Motor neuron (in vitro differentiated cells): ENCODE results near the gene CNOT2. TPM values are rescaled to one million over a fixed set of nuclear protein-coding genes. Genes with fewer than 3 reads are reported as not detected.

Experiments
- ATAC-seq, 8 experiments: fragments of 200-7000 bp; cut with Tn5 transposase; replicated peaks in 6 of 8; 2 replicates each; pipeline ENCODE4 v1.8.0; 2021; ENCODE audit warnings: mild to moderate bottlenecking in 8 of 8, moderate library complexity in 8 of 8
- H3K27ac ChIP-seq, 2 donors: fragments of 250-450 bp; sonication (Bioruptor Pico); 2 replicates each; pipeline ENCODE4 v1.9.0; 2021; ENCODE audit warnings: antibody characterized with exemption in 2 of 2, mild to moderate bottlenecking in 2 of 2, moderate library complexity in 1 of 2
- H3K4me1 ChIP-seq, 2 donors: fragments of 250-450 bp; sonication (Bioruptor Pico); replicated peaks in 1 of 2; 2 replicates each; pipeline ENCODE4 v1.6.1; 2021; ENCODE audit warnings: antibody characterized with exemption in 2 of 2, mild to moderate bottlenecking in 2 of 2, moderate library complexity in 1 of 2
- H3K4me3 ChIP-seq, 5 donors: fragments of 250-450 bp; sonication (Bioruptor Pico); 2 replicates each; pipeline ENCODE4 v1.9.0; 2021; ENCODE audit warnings: antibody characterized with exemption in 5 of 5, mild to moderate bottlenecking in 5 of 5, moderate library complexity in 4 of 5
- WGBS, 10 experiments: fragments of 450-650 bp; shearing (Covaris generic); methylation state at CpG; one replicate each; pipeline ENCODE4 v1.0.0; 2022; 5-methylcytosine and 5-hydroxymethylcytosine counted together
- in situ Hi-C, 9 experiments: fragments of 400-800 bp; cut with MboI; loops; one replicate each; pipeline ENCODE4 v1.15.0; 2021; ENCODE audit warnings: low sequenced_read_pairs in 9 of 9, low pct_unique_long_range_greater_than_20kb in 2 of 9; ENCODE audit not compliant: unreplicated experiment in 9 of 9
- total RNA-seq, 8 experiments: library from RNA; unstranded; fragments of 300-600 nt; gene quantifications; 2 replicates each; pipeline versions ENCODE4 v1.2.3 to v1.2.4, GENCODE V29; 2022

The CNOT2 gene
- total RNA-seq, 8 experiments from 2014 or later, result 67.9 to 163 (median 84.9) TPM

GRCh38 chr12:70255311-70255710 is 12.1 kb downstream of the CNOT2 start:
- Histone ChIP-seq H3K4me3 (no peak overlapping the region), H3K4me1 (peaks cover 0 to 2% of the 10 kb centered on the region in 2 donors), H3K27ac (no peak overlapping the region)
- ATAC-seq, result peak in 3 of 8 experiments; percentile 25 to 67 (median 45)
- WGBS, 10 experiments, result 28 to 100% (median 73%) methylated on average over 1 to 3 of the region's 3 CpGs
- in situ Hi-C loops, result no loop called here

GRCh38 chr12:70258605-70259403 is 15.6 kb downstream of the CNOT2 start:
- peak in 3 of 8 experiments; percentile 28 to 67 (median 41) for ATAC-seq
- in situ Hi-C loops, result no loop called here
- Histone ChIP-seq H3K27ac (no peak overlapping the region), H3K4me1 (peaks cover 0 to 2% of the 10 kb centered on the region in 2 donors), H3K4me3 (no peak overlapping the region)
- 76 to 100% (median 91%) methylated on average over 3 to 5 of the region's 5 CpGs for WGBS, 10 experiments

- no peak for ATAC-seq
- Histone ChIP-seq H3K4me1 (no peaks in the 10 kb centered on the region), H3K27ac (no peak overlapping the region), H3K4me3 (no peak overlapping the region)
- in situ Hi-C loops, result no loop called here
- 77 to 100% (median 100%) methylated on average over 1 of the region's 1 CpG; no CpG with 5 or more reads in 1 of the 10 experiments for WGBS, 10 experiments
Observed at GRCh38 chr12:70260646-70261045, 17.4 kb downstream of the CNOT2 start.

- Histone ChIP-seq H3K27ac (no peak overlapping the region), H3K4me3 (no peak overlapping the region), H3K4me1 (no peaks in the 10 kb centered on the region)
- ATAC-seq, result no peak
- in situ Hi-C loops, result no loop called here
- WGBS, 10 experiments, result 76 to 100% (median 93%) methylated on average over 1 to 6 of the region's 6 CpGs
Observed at GRCh38 chr12:70264067-70264867, 21.0 kb downstream of the CNOT2 start.

DNA sequence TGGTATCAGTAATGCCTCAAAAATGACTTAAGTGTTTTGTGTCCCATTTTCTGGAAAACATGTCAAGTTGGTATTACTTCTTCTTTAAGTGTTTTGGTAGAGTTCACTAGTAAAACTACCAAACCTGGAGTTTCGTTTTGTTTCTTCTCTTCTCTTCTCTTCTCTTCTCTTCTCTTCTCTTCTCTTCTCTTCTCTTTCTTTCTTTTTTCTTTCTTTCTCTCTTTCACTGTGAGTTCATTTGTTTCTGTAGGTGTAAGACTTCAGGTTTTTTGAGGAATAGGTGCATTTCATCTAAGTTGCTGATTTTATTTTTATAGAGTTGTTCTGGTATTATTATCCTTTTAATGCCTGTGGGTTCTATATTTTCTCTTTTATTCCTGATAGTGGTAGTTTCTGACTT is 21.9 kb downstream of the CNOT2 start:
- Histone ChIP-seq H3K4me1 (no peaks in the 10 kb centered on the region), H3K27ac (no peak overlapping the region), H3K4me3 (no peak overlapping the region)
- WGBS, 10 experiments, result 92 to 100% (median 95%) methylated on average over 1 of the region's 1 CpG; no CpG with 5 or more reads in 2 of the 10 experiments
- no peak for ATAC-seq
- in situ Hi-C loops, result no loop called here

DNA sequence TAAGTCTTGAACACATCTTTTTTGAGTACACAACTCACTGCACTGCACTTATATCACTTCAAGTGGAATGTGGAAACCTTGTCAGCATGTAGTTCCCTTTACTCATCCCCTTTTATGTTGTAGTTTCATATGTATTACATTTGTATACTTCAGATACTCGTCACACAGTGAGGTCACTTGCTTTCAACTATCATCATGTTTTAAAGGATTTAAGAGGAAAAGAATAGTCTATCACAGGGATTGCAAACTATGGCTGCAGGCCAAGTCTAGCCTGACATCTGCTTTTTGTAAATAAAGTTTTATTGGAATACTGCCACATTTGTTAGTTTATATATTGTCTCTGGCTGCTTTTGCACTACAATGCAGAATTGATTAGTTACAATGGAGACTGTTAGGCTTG is 24.3 kb downstream of the CNOT2 start:
- ATAC-seq, result peak in 1 of 8 experiments; percentile 49
- Histone ChIP-seq H3K4me3 (no peak overlapping the region), H3K27ac (no peak overlapping the region), H3K4me1 (peaks cover 5 to 10% of the 10 kb centered on the region in 2 donors)
- WGBS, 10 experiments, result 60 to 100% (median 100%) methylated on average over 1 of the region's 1 CpG; no CpG with 5 or more reads in 3 of the 10 experiments
- in situ Hi-C loops, result no loop called here

DNA sequence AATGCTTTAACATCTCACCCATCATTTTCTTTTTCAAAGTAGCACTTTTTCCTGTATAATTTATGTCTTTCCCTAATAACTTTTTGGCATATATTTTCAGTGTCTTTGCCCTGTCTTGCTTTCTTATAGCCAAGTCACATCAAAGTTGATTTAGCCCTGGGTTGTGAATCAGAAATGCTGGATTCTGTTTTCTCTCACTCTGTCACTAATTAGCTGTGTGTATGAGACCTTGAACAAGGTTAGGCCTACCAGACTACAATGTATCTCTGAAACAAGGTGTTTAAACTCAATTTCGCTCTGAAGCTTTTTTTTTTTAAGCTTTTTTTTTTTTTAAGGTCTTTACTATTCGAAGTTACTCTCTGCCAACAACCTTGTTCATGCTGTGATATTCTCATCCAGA is 25.7 kb downstream of the CNOT2 start:
- Histone ChIP-seq H3K4me1 (peaks cover 5 to 10% of the 10 kb centered on the region in 2 donors), H3K4me3 (no peak overlapping the region), H3K27ac (no peak overlapping the region)
- in situ Hi-C loops, result no loop called here
- no peak for ATAC-seq
- WGBS, 10 experiments, result 40 to 100% (median 74%) methylated on average over 1 to 2 of the region's 2 CpGs

DNA sequence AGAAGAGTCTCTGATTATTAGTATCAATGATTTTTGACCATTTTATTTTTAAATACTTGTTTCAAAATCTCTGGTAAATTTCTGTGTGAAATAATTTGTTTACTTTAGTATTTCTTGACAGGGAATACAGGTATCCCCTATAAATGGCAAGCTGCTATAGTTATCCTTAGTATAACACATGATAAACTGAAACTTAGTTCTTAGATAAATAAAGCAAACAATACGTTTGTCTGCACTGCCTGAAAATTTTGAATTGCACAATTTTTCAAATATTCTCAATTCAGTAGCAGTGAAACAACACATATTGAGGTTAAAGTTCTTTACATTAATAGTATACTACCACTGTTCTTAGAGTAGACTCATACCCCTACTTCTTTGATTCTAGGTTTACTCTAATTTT is 26.9 kb downstream of the CNOT2 start:
- Histone ChIP-seq H3K4me3 (no peak overlapping the region), H3K4me1 (peaks cover 5 to 10% of the 10 kb centered on the region in 2 donors), H3K27ac (no peak overlapping the region)
- 0 to 89% (median 68%) methylated on average over 1 of the region's 1 CpG; no CpG with 5 or more reads in 2 of the 10 experiments for WGBS, 10 experiments
- in situ Hi-C loops, result no loop called here
- no peak for ATAC-seq

DNA sequence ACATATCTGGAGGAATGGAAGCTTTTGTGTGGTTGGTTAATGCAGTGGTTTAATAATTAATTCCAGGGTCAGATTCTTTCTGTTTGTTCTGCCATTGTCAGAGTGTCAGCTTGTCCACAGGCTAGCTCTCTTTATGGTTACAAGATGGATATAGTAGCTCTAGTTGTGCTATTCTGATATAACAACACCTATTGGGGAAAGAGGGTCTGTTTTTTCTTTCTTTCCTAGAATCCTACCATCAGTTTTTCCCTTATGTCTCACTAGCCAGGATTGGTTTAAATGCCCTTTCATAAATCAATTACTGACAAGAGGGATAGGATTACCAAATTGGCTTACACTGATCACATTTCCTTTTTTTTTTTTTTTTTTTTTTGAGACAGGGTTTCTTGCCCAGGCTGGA is 27.8 kb downstream of the CNOT2 start:
- in situ Hi-C loops, result no loop called here
- peak in 1 of 8 experiments; percentile 51 for ATAC-seq
- Histone ChIP-seq H3K4me1 (peaks cover 5 to 10% of the 10 kb centered on the region in 2 donors), H3K4me3 (no peak overlapping the region), H3K27ac (no peak overlapping the region)

DNA sequence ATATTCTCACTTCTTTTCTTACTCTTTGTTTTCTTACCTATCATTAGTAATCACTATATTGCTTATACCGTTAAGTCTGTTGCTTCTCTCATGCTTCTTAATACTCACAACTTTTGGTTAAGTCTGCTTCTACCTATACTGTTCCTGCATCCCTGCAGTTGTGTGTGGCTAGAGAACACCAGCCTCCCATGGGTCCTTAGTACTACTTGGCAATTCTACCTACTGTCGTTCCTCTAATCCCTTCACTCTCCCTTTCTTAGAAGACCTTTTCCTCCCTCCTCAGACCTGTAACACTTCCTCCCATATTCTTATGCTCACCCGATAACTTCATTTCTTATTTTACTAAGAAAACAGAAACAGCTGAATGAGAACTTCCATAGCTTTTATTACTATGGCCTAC is 29.3 kb downstream of the CNOT2 start:
- no peak overlapping the region for H3K27ac ChIP-seq
- H3K4me1 ChIP-seq, result peaks cover 5 to 10% of the 10 kb centered on the region in 2 donors
- no peak overlapping the region for H3K4me3 ChIP-seq
- WGBS, 10 experiments, result 83 to 100% (median 94%) methylated on average over 2 to 3 of the region's 3 CpGs
- in situ Hi-C loops, result no loop called here
- ATAC-seq, result no peak

GRCh38 chr12:70275045-70275444 is 31.8 kb downstream of the CNOT2 start:
- peaks cover 5 to 10% of the 10 kb centered on the region in 2 donors for H3K4me1 ChIP-seq
- in situ Hi-C loops, result no loop called here
- no peak overlapping the region for H3K27ac ChIP-seq
- H3K4me3 ChIP-seq, result no peak overlapping the region
- ATAC-seq, result no peak

GRCh38 chr12:70277973-70278372 is 34.7 kb downstream of the CNOT2 start:
- H3K4me1 ChIP-seq, result no peaks in the 10 kb centered on the region
- H3K4me3 ChIP-seq, result no peak overlapping the region
- WGBS, 10 experiments, result 66 to 100% (median 91%) methylated on average over 4 to 8 of the region's 8 CpGs; no CpG with 5 or more reads in 2 of the 10 experiments
- no peak overlapping the region for H3K27ac ChIP-seq
- no peak for ATAC-seq
- in situ Hi-C loops, result no loop called here

DNA sequence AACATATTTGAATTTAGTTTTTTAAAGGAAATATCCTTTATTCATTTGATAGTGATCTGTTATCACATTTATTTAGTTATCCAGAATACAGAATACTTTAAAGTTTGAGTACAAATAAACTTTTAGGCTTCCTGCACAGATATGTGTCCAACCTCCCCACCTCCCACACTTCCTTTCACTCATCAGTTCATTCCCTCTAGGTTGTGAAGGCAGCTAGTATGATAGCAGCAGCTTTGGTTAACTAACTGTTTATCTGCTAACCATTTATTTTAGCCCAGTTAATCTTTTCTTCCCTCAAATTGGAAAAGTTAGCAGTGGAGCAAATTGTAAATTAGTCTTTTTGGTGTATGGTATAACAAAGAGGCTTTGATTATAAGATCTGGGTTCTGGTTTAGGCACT is 35.7 kb downstream of the CNOT2 start:
- Histone ChIP-seq H3K4me1 (no peaks in the 10 kb centered on the region), H3K27ac (no peak overlapping the region), H3K4me3 (no peak overlapping the region)
- no peak for ATAC-seq
- in situ Hi-C loops, result no loop called here
